ENCODE results near the gene ATOSB.

DNA sequence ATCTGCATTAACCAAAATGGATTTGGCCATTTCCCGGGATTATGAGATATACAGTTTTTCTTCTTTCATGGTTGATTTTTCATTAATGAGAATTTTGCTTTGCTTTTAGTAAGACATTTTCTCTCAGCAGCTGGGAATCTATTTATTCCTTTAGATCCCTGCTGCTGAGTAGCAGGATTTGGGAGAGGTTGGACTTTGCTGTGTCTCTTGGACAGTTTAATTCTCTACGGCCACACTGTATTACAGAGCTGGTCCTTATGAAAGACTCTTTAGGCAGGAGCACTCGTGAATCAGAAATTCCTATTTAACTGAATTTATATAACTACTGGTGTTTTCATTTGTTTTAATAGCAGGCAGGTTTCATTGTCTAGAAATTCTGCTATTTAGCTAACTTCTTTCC, 47.8 kb upstream of the ATOSB start:
- TF ChIP-seq, protein P1, sequence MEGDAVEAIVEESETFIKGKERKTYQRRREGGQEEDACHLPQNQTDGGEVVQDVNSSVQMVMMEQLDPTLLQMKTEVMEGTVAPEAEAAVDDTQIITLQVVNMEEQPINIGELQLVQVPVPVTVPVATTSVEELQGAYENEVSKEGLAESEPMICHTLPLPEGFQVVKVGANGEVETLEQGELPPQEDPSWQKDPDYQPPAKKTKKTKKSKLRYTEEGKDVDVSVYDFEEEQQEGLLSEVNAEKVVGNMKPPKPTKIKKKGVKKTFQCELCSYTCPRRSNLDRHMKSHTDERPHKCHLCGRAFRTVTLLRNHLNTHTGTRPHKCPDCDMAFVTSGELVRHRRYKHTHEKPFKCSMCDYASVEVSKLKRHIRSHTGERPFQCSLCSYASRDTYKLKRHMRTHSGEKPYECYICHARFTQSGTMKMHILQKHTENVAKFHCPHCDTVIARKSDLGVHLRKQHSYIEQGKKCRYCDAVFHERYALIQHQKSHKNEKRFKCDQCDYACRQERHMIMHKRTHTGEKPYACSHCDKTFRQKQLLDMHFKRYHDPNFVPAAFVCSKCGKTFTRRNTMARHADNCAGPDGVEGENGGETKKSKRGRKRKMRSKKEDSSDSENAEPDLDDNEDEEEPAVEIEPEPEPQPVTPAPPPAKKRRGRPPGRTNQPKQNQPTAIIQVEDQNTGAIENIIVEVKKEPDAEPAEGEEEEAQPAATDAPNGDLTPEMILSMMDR (optimal IDR thresholded peaks at IDR 0.05 in 1 of 3, IDR thresholded peaks at IDR 0.05 in 1 of 3, conservative IDR thresholded peaks at IDR 0.05 in 1 of 3; ENCODE audit: extremely low read depth in 1 of 3, insufficient read depth in 2 of 3, low read length in 3 of 3) = no peak
- TF ChIP-seq EZH2 (IDR thresholded peaks at IDR 0.05; ENCODE audit: low read length) = no peak

Data from keratinocyte (primary cell).